Endodermal cell (in vitro differentiated cells): Measurements from ENCODE around the gene APBA1. TPM values are rescaled to one million over a fixed set of nuclear protein-coding genes. Genes with fewer than 3 reads are reported as not detected.

Experiments used
- DNase-seq: peaks from one replicate; pipeline ENCODE4 v3.0.0-alpha.2; 2017
- H3K27ac ChIP-seq: 2 replicates; pipeline ENCODE4 v1.5.1; 2013; ENCODE audit warnings: mild to moderate bottlenecking, low read depth, low read length, moderate library complexity
- H3K27me3 ChIP-seq: 2 replicates; pipeline ENCODE4 v1.6.1; 2013; ENCODE audit warnings: mild to moderate bottlenecking, low read length, moderate library complexity; ENCODE audit not compliant: insufficient read depth, control insufficient read depth, poor library complexity, severe bottlenecking
- H3K36me3 ChIP-seq: 2 replicates; pipeline ENCODE4 v1.7.0; 2013; ENCODE audit warnings: mild to moderate bottlenecking, low read length, moderate library complexity; ENCODE audit not compliant: control insufficient read depth, insufficient read depth
- H3K4me1 ChIP-seq: one replicate; pipeline ENCODE4 v1.7.0; 2013; ENCODE audit warnings: low read length; ENCODE audit not compliant: control insufficient read depth, insufficient read depth
- H3K4me3 ChIP-seq: 2 replicates; pipeline ENCODE4 v1.5.1; 2013; ENCODE audit warnings: mild to moderate bottlenecking, low read length, moderate library complexity
- H3K9ac ChIP-seq: 2 replicates; pipeline ENCODE4 v1.6.1; 2013; ENCODE audit warnings: mild to moderate bottlenecking, low read length, moderate library complexity; ENCODE audit not compliant: poor library complexity, severe bottlenecking; ENCODE audit errors: extremely low read depth
- H3K9me3 ChIP-seq: 2 replicates; pipeline ENCODE4 v1.6.1; 2013; ENCODE audit warnings: mild to moderate bottlenecking, low read length, moderate library complexity; ENCODE audit not compliant: control insufficient read depth
- H3K27ac Mint-ChIP-seq: 2 replicates; pipeline ENCODE4 v1.8.0; 2020; ENCODE audit warnings: mixed read lengths
- H3K27me3 Mint-ChIP-seq: 2 replicates; pipeline ENCODE4 v1.8.0; 2021; ENCODE audit warnings: mild to moderate bottlenecking, mixed read lengths; ENCODE audit not compliant: insufficient read depth
- H3K36me3 Mint-ChIP-seq: 2 replicates; pipeline ENCODE4 v1.8.0; 2020; ENCODE audit warnings: low read depth, mixed read lengths
- H3K4me1 Mint-ChIP-seq: 2 replicates; pipeline ENCODE4 v1.8.0; 2020; ENCODE audit warnings: mixed read lengths
- H3K4me3 Mint-ChIP-seq: 2 replicates; pipeline ENCODE4 v1.8.0; 2020; ENCODE audit warnings: mild to moderate bottlenecking, moderate library complexity, mixed read lengths
- H3K9me3 Mint-ChIP-seq: 2 replicates; pipeline ENCODE4 v1.8.0; 2020; ENCODE audit warnings: mild to moderate bottlenecking, mixed read lengths
- CTCF ChIP-seq: fragments of 200-600 bp; sonication (generic); conservative IDR thresholded peaks from 2 replicates; pipeline ENCODE4 v1.5.0; 2021; ENCODE audit warnings: antibody characterized with exemption, mild to moderate bottlenecking
- WGBS, 2 experiments: methylation state at CpG; one replicate each; pipeline versions ENCODE4 v1.1.5 to v1.1.7; 2013; ENCODE audit warnings: missing lambda C conversion rate in 2 of 2, mixed read lengths in 1 of 2; ENCODE audit not compliant: insufficient coverage in 1 of 2, insufficient read length in 1 of 2; 5-methylcytosine and 5-hydroxymethylcytosine counted together
- total RNA-seq, 2 donors: library from RNA; stranded (reverse); fragmentation: NEBNext Ultra II Directional in 1 of 2; extraction: Animal tissue kit (Norgen Biotek cat#: 25700) in 1 of 2; gene quantifications; 2 replicates in 1 of 2; 3 replicates in 1 of 2; pipeline ENCODE4 v1.2.1, GENCODE V29; 2021

The APBA1 gene
- total RNA-seq, 2 donors from 2014 or later: 0.51 to 0.75 TPM

GRCh38 chr9:69559126-69559525, 113.0 kb downstream of the APBA1 start:
- no peak for TF ChIP-seq CTCF
- Histone ChIP-seq H3K27ac (no peak overlapping the region), H3K9ac (no peak overlapping the region), H3K4me3 (no peak overlapping the region), H3K4me1 (no peaks in the 10 kb centered on the region), H3K36me3 (no peaks in the 10 kb centered on the region), H3K9me3 (no peaks in the 10 kb centered on the region), H3K27me3 (no peaks in the 10 kb centered on the region)
- no peak overlapping the region for H3K27ac Mint-ChIP-seq
- DNase-seq: no peak
- H3K9me3 Mint-ChIP-seq: no peaks in the 10 kb centered on the region
- H3K27me3 Mint-ChIP-seq: no peaks in the 10 kb centered on the region
- no peak overlapping the region for H3K4me3 Mint-ChIP-seq
- no peaks in the 10 kb centered on the region for H3K36me3 Mint-ChIP-seq
- H3K4me1 Mint-ChIP-seq: peaks cover 7% of the 10 kb centered on the region

GRCh38 chr9:69556707-69557106, 115.5 kb downstream of the APBA1 start:
- 84 to 92% methylated on average over 4 of the region's 4 CpGs for WGBS, 2 experiments
- no peaks in the 10 kb centered on the region for H3K9me3 Mint-ChIP-seq

GRCh38 chr9:69555802-69556201, 116.4 kb downstream of the APBA1 start:
- no peaks in the 10 kb centered on the region for H3K9me3 ChIP-seq
- H3K27me3 ChIP-seq: no peaks in the 10 kb centered on the region
- no peaks in the 10 kb centered on the region for H3K36me3 Mint-ChIP-seq
- no peaks in the 10 kb centered on the region for H3K36me3 ChIP-seq
- H3K4me3 ChIP-seq: no peak overlapping the region
- peaks cover 2% of the 10 kb centered on the region for H3K27me3 Mint-ChIP-seq
- TF ChIP-seq CTCF: no peak
- H3K27ac ChIP-seq: no peak overlapping the region
- peaks cover 7% of the 10 kb centered on the region for H3K4me1 Mint-ChIP-seq
- H3K9ac ChIP-seq: no peak overlapping the region
- no peaks in the 10 kb centered on the region for H3K9me3 Mint-ChIP-seq
- DNase-seq: no peak
- no peak overlapping the region for H3K27ac Mint-ChIP-seq
- H3K4me1 ChIP-seq: no peaks in the 10 kb centered on the region
- no peak overlapping the region for H3K4me3 Mint-ChIP-seq

More at GRCh38 chr9:69556707-69557106, 115.5 kb downstream of the APBA1 start:
- no peaks in the 10 kb centered on the region for H3K36me3 ChIP-seq
- Mint-ChIP-seq H3K27ac (no peak overlapping the region), H3K4me1 (peaks cover 7% of the 10 kb centered on the region), H3K4me3 (no peak overlapping the region), H3K36me3 (no peaks in the 10 kb centered on the region), H3K27me3 (peaks cover 2% of the 10 kb centered on the region)
- no peak for TF ChIP-seq CTCF
- H3K9me3 ChIP-seq: no peaks in the 10 kb centered on the region
- no peaks in the 10 kb centered on the region for H3K27me3 ChIP-seq
- DNase-seq: no peak
- H3K4me1 ChIP-seq: no peaks in the 10 kb centered on the region
- no peak overlapping the region for H3K4me3 ChIP-seq
- no peak overlapping the region for H3K9ac ChIP-seq
- H3K27ac ChIP-seq: no peak overlapping the region
